Stimulated activated CD8-positive, alpha-beta memory T cell treated with anti-CD3 and anti-CD28 coated beads, Interleukin-15, amount 100 ng/mL, for 24 hours (primary cell): ENCODE data around the gene AMPD2.

Experiments
- DNase-seq: peaks from one replicate; pipeline ENCODE4 v3.0.0-alpha.2; 2020; ENCODE audit warnings: low read depth

Gene AMPD2

DNA sequence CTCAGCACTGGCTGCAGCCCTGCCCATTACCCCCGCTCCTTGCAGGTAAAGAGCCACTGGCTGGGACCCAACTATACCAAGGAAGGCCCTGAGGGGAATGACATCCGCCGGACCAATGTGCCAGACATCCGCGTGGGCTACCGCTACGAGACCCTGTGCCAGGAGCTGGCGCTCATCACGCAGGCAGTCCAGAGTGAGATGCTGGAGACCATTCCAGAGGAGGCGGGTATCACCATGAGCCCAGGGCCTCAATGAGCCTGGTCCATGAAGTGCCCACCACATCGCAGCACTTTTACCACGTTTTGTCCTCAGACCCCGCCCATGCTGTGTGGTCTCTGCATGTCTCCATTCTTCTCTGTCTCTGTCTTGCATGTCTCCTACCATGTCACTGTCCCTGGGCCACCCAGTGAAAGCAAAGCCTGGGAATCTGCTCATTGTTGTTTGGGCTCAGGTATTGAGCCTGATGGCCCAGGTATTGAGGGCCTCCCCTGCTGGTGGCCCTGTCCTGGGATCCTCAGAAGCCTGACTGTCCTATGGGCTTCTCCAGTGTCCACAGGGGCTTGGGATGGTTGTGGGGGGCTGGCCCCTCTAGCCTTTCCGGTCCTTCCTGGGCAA is 11.4 kb downstream of the AMPD2 start:
- DNase-seq, result no peak

DNA sequence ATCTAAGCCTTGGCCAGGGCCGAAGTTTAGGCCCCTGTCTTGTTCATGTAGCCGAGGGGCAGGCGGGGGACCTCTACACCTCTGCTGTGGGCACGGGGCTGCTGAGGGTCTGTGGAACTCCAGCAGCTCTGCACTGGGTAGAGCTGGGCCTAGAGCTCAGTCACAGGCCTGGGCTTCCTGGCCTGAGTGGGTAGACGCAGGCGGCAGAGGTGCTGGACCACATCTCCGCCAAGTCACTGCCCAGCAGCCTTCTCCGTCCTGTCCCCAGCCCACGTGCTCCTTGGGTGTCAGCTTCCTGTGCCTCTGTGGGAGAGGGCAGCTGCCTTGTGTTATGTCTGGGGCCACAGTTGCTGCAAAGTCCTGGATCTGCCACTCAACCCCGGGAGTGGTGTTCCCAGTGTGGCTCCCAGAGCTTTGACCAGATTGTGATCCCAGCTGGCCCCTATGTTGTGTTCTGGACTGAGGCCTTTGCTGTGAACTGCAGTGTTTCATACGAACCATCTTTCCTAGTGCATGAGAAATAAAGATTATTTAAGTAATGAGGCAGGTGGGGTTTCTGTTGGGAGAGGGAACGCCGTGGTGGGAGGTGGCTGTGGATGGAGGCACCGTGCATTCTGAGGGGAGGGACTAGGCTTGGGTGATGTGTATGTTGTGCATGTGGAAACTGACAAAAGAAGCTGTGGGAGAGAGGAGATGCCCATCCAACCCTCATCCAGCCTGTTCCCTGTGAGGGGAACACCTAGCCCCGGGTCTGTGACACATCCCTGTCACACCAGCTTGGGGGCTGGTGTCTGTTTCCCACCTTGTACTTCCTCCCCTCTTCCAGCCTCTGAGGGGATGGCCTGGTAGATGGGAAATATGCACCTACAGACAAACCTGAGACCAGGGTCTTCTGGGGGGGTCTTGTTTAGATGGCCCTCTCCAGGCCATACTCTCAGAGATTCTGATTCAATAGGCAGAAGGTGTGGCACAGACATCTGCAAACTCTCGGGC is 12.2 kb downstream of the AMPD2 start:
- DNase-seq, result no peak

- DNase-seq, result no peak
These were observed 13.2 kb downstream of the AMPD2 start for GRCh38 chr1:109632671-109633346.

GRCh38 chr1:109634292-109634691 is 14.7 kb downstream of the AMPD2 start:
- DNase-seq, result no peak

DNA sequence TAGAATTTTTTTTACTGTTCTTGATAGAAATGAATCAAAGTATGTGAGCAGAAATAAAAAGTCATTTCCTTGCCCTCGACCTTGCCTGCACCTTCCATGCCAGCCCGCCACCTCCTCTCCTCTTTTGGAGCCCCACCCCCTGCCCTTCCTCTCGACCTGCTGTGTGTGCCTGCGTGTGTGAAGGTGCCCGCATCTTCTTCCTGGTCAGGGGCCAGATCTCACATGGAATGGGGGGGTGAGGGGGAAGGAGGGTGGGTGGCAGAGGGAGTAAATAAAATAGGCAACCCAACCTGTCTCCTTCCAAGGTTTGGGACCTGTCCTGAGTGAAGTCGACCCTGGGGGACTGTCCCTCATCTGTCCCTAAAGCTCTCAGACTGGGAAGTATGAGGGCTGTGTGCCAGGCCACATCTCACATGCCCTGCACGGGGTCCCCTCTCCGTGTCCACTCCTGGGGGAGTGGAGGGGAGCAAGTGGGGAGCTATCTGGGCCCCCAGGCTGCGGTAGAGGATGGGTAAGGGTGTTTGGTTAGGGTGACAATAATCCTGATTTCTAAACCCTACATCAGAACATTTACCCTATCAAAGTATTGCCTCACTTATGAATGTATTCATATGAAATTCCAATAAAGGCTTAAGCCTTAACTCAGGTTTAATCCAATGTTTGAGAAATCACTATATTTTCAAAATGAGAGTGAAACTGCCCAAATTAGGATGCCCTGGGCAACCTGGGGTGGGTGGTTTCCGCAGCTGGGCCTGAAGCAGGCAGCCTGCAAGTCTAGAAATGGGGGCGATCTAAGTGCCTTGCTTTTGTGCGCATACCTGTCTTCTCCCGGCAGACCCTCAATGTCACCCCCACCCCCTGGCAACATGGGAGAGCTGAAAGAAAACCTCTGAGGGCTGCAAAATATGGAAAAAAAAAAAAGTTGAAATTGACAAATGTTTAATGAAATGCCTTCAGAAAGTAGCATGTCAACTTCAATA is 15.4 kb downstream of the AMPD2 start:
- no peak for DNase-seq

DNA sequence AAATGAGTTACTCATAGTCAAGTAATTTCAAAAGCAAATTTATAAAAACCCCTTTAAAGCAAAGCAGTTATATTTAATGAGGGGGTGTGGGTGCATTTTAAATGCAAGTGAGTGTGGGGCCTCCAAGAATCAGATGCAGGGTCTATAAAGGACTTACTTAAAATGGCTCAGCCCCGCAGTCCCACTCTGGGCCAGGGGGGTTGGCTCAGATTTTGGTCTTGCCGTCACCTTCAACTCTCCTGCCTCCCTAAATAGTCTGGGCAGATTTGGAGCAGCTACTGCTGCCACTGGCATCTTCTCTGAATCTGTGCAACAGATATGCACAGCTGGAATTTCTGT is 16.2 kb downstream of the AMPD2 start:
- DNase-seq, result no peak

GRCh38 chr1:109636201-109636952 is 16.7 kb downstream of the AMPD2 start:
- DNase-seq, result no peak

DNA sequence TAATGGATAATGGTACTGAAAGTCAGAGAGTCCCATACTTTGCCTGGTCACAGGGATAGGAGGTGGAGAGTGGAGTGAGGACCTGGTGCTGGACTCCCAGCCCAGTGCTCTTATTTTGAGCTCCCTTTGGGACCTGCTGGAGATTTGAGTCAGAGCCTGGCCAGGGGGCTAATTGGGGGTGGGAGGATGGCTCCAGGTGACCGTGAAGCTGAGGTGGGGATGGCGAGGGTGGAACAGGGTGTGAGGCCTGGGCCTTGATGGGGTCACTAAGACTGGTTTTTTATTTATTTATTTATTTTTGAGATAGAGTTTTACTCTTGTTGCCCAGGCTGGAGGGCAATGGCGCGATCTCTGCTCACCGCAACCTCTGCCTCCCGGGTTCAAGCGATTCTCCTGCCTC is 17.8 kb downstream of the AMPD2 start:
- no peak for DNase-seq

- DNase-seq, result no peak
These were observed 19.6 kb downstream of the AMPD2 start for GRCh38 chr1:109639063-109639840.

GRCh38 chr1:109639841-109640184 is 20.2 kb downstream of the AMPD2 start:
- DNase-seq, result no peak

DNA sequence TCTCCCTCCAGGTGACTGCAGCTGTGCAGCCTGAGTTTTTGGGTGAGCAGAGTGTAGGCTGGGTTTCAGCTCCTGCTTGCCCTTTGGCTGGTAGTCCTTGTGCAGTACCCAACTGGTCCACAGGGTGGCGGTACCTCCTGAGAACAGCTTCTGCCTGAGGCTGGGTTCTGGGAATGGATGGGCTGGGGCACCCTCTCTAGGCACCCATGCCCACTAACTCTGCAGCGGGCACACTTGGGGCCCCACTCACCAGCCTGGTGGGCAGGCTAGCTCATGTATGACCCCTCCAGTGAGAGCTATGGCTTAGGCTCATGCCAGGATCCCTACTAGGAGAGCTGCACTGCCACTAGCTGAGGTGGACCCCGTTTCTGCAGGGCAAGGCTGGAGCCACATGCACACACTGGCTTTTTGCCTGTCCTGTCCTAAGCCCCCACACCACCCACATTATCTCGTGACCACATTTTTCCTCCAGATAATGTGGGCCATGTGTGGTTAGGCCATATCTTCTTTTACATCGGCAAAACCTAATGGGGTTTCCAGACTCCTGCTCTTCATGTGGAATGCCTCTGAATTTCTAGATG is 20.7 kb downstream of the AMPD2 start:
- DNase-seq, result peak; percentile 95

GRCh38 chr1:109641078-109641740 is 21.6 kb downstream of the AMPD2 start:
- no peak for DNase-seq

GRCh38 chr1:109641861-109642260 is 22.2 kb downstream of the AMPD2 start:
- no peak for DNase-seq

- DNase-seq, result no peak
These were observed 23.0 kb downstream of the AMPD2 start for GRCh38 chr1:109642626-109643025.

DNA sequence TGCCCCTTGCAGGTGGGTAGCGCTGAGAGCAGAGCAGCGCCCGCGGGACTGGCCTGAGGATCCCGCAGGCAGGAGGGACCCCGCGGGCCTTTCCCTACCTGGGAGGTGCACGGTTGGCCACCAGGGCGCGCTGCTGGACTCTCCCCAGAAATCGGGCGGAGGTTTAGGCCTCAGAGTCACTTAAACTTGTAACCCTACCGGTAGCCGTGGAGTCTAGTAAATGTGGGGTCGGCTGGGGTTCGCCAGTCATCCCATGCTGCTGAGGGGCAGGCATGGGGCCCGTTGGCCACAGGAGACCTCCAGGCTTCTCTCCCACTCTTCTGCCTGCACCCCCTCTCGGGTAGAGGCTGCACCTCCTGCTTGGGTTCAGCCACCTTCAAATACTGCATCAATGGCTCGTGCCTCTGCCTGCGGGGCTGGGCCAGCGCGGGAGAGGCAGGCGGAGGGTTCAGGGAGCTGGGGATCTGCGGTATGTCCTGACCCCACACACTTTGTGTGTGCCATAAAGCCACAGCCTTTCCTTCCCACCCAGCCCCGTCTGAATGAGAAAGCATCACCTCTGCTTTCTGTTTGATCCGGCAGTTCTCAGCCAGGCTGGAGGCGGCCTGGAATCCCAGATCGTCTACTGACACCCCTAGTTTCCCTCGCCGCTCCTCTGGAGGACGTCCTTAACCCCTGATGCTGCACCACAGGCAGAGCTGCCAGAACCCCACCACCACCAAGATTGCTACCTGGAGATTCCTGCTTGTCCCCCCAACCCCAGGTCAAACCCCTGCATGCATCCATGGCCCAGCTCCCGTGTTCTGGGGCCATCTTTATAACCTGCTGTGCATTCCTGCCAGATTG is 24.0 kb downstream of the AMPD2 start:
- DNase-seq, result peak; percentile 79

- no peak for DNase-seq
These were observed 25.0 kb downstream of the AMPD2 start for GRCh38 chr1:109644670-109645069.

- no peak for DNase-seq
These were observed 29.9 kb downstream of the AMPD2 start for GRCh38 chr1:109649491-109649914.

GRCh38 chr1:109650609-109651008 is 31.0 kb downstream of the AMPD2 start:
- DNase-seq, result no peak
